SJCRH30 (cell line): Measurements from ENCODE around the gene DGKK. TPM values are rescaled to one million over a fixed set of nuclear protein-coding genes. Genes with fewer than 3 reads are reported as not detected.

Source experiments
- DNase-seq, 2 experiments: peaks; one replicate each; pipeline ENCODE4 v3.0.0-alpha.2; 2015 to 2020
- H3K27ac ChIP-seq: fragments of 250-450 bp; sonication (Bioruptor Pico); 2 replicates; pipeline ENCODE4 v1.5.1; 2020; ENCODE audit warnings: mild to moderate bottlenecking, moderate library complexity
- H3K27me3 ChIP-seq: fragments of 250-450 bp; sonication (Bioruptor Pico); 2 replicates; pipeline ENCODE4 v1.5.1; 2020; ENCODE audit warnings: mild to moderate bottlenecking, moderate library complexity
- H3K36me3 ChIP-seq: fragments of 250-450 bp; sonication (Bioruptor Pico); 2 replicates; pipeline ENCODE4 v1.5.1; 2020; ENCODE audit warnings: mild to moderate bottlenecking, moderate library complexity
- H3K4me1 ChIP-seq: fragments of 250-450 bp; sonication (Bioruptor Pico); 2 replicates; pipeline ENCODE4 v1.5.1; 2020; ENCODE audit warnings: mild to moderate bottlenecking, moderate library complexity
- H3K4me3 ChIP-seq: fragments of 250-450 bp; sonication (Bioruptor Pico); 2 replicates; pipeline ENCODE4 v1.5.1; 2020; ENCODE audit warnings: mild to moderate bottlenecking, moderate library complexity
- H3K9me3 ChIP-seq: fragments of 250-450 bp; sonication (Bioruptor Pico); replicated peaks from 2 replicates; pipeline ENCODE4 v1.5.1; 2020; ENCODE audit warnings: mild to moderate bottlenecking, moderate library complexity
- total RNA-seq: library from RNA; depleted of rRNA; stranded (reverse); fragments of >200 nt; shearing (Covaris generic); gene quantifications from 2 replicates; pipeline ENCODE4 v1.2.3, GENCODE V29; 2014

DGKK gene
- total RNA-seq, 1 experiment from 2014 or later = not detected

DNA sequence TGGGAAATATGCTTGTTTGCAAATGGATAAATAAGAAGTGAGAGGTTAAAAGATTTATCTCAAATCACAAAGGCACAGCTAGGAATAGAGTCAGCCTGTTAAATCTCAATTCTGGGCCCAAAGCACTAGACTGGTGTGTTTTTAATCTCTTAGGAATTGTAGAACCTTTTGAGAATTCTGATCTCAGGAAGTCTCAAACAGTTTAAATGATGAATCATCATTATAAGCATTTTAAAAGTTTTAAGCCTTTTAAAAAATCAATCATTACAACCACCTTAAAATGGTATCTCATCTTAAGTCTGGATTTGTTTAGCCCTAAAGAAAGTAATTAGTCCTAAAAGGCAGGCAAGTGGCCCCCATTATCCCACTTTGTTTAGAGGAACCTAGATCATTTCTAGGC is 17.8 kb downstream of the DGKK start:
- DNase-seq = no peak
- Histone ChIP-seq H3K4me1 (no peaks in the 10 kb centered on the region), H3K27ac (no peak overlapping the region), H3K36me3 (no peaks in the 10 kb centered on the region), H3K9me3 (no peaks in the 10 kb centered on the region), H3K27me3 (no peaks in the 10 kb centered on the region), H3K4me3 (no peak overlapping the region)

GRCh38 chrX:50450324-50450723 is 20.3 kb downstream of the DGKK start:
- no peak overlapping the region for H3K27ac ChIP-seq
- no peak for DNase-seq
- H3K27me3 ChIP-seq = no peaks in the 10 kb centered on the region
- no peaks in the 10 kb centered on the region for H3K36me3 ChIP-seq
- no peaks in the 10 kb centered on the region for H3K4me1 ChIP-seq
- H3K4me3 ChIP-seq = no peak overlapping the region
- H3K9me3 ChIP-seq = no peaks in the 10 kb centered on the region

- no peaks in the 10 kb centered on the region for H3K36me3 ChIP-seq
- no peak overlapping the region for H3K4me3 ChIP-seq
- DNase-seq = peak in 1 of 2 experiments; percentile 30
- no peak overlapping the region for H3K27ac ChIP-seq
- no peaks in the 10 kb centered on the region for H3K27me3 ChIP-seq
- no peaks in the 10 kb centered on the region for H3K9me3 ChIP-seq
- no peaks in the 10 kb centered on the region for H3K4me1 ChIP-seq
Measured at GRCh38 chrX:50448565-50448964, 22.1 kb downstream of the DGKK start.

- no peaks in the 10 kb centered on the region for H3K27me3 ChIP-seq
- no peak for DNase-seq
- no peaks in the 10 kb centered on the region for H3K9me3 ChIP-seq
- H3K36me3 ChIP-seq = no peaks in the 10 kb centered on the region
- no peak overlapping the region for H3K27ac ChIP-seq
- no peaks in the 10 kb centered on the region for H3K4me1 ChIP-seq
- H3K4me3 ChIP-seq = no peak overlapping the region
Measured at GRCh38 chrX:50447535-50447934, 23.1 kb downstream of the DGKK start.

DNA sequence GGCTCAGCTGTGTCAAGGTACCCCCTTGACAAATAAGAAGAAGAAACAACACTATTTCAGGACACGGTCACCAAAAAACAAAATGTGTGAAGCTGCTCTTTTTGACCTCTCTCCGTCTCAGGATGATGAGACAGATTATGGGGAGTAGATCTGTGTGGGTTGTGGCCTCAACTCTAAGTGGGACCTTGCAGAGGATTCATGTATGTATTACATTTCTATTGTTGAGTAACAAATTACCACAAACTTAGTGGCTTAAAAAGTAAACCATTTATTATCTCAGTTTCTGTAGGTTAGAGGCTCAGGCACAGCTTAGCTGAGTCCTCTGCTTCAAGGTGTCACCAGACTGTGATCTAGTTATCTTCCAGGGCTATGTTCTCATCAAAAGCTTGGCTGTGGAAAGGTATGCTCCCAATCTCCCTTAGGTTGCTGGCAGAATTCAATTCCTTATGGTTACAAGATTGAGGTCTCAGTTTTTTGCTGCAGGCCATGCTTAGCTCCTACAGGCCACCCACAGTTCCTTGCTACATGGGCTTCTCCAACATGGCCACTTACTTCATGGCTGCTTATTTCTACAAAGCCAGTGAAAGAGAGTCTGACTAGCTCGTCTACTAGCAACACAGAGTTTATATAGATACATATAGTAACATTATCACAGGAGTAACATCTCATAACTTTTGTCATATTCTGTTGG is 28.1 kb downstream of the DGKK start:
- Histone ChIP-seq H3K9me3 (no peaks in the 10 kb centered on the region), H3K4me3 (no peak overlapping the region), H3K36me3 (no peaks in the 10 kb centered on the region), H3K27me3 (no peaks in the 10 kb centered on the region), H3K4me1 (no peaks in the 10 kb centered on the region), H3K27ac (no peak overlapping the region)
- no peak for DNase-seq

DNA sequence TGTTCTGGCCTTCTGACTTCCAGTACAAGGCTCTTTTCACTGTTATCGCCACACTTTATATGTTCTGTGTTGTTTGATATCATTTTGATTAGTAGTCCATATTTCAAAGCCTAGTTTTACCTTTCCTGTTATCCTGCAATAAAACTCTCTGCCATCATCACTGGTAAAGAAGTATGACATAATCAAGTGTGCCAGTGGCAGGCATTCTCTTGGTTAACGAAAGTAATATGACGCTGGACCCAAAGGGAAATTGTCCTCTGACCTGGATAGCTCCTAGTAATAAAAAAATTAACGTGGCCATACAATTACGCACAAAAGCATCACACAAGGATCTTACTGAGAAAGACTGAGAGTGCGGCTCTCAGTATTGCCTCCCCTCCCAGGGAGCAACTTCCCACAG is 33.8 kb downstream of the DGKK start:
- Histone ChIP-seq H3K36me3 (no peaks in the 10 kb centered on the region), H3K9me3 (no peaks in the 10 kb centered on the region), H3K4me3 (no peak overlapping the region), H3K27ac (no peak overlapping the region), H3K4me1 (no peaks in the 10 kb centered on the region), H3K27me3 (no peaks in the 10 kb centered on the region)
- no peak for DNase-seq

- Histone ChIP-seq H3K9me3 (no peaks in the 10 kb centered on the region), H3K27me3 (no peaks in the 10 kb centered on the region), H3K4me1 (no peaks in the 10 kb centered on the region), H3K4me3 (no peak overlapping the region), H3K36me3 (no peaks in the 10 kb centered on the region), H3K27ac (no peak overlapping the region)
- DNase-seq = no peak
Measured at GRCh38 chrX:50432829-50433289, 37.8 kb downstream of the DGKK start.

GRCh38 chrX:50431623-50432022 is 39.0 kb downstream of the DGKK start:
- H3K4me1 ChIP-seq = no peaks in the 10 kb centered on the region
- H3K4me3 ChIP-seq = no peak overlapping the region
- no peak for DNase-seq

DNA sequence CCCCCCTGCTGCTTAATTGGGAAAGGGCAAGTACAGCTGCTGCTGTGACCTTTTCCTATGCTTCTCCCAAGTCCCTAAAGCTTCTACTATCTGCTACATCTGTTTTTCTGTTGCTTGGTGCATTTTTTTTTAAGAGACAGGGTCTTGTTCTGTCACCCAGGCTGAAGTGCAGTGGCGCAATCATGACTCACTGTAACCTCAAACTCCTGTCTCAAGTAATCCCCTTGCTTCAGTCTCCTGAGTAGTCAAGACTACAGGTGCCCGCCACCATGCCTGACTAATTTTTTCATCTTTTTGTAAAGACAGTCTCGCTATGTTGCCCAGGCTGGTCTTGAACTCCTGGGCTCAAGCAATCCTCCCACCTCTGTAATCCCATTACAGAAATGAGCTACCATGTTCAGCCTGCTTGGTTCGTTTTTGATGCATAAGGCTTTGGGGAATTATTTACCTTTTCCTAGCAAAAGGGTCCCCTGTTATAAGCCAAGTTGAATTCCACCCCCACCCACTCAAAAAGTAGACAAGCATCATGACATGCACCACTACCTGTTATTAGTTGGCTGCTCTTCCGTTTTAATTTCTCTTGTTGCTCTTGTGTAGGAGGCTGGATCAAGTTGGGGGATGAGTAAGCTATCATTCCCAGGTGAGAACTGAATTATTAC is 39.6 kb downstream of the DGKK start:
- Histone ChIP-seq H3K27me3 (no peaks in the 10 kb centered on the region), H3K9me3 (no peaks in the 10 kb centered on the region), H3K27ac (no peak overlapping the region), H3K4me3 (no peak overlapping the region), H3K36me3 (no peaks in the 10 kb centered on the region), H3K4me1 (no peaks in the 10 kb centered on the region)
- DNase-seq = peak in 1 of 2 experiments; percentile 0

More at GRCh38 chrX:50431623-50432022, 39.0 kb downstream of the DGKK start:
- Histone ChIP-seq H3K9me3 (no peaks in the 10 kb centered on the region), H3K27ac (no peak overlapping the region), H3K27me3 (no peaks in the 10 kb centered on the region), H3K36me3 (no peaks in the 10 kb centered on the region)

- Histone ChIP-seq H3K4me1 (no peaks in the 10 kb centered on the region), H3K27ac (no peak overlapping the region), H3K4me3 (no peak overlapping the region), H3K27me3 (no peaks in the 10 kb centered on the region), H3K9me3 (no peaks in the 10 kb centered on the region), H3K36me3 (no peaks in the 10 kb centered on the region)
- no peak for DNase-seq
Measured at GRCh38 chrX:50428174-50428573, 42.5 kb downstream of the DGKK start.

DNA sequence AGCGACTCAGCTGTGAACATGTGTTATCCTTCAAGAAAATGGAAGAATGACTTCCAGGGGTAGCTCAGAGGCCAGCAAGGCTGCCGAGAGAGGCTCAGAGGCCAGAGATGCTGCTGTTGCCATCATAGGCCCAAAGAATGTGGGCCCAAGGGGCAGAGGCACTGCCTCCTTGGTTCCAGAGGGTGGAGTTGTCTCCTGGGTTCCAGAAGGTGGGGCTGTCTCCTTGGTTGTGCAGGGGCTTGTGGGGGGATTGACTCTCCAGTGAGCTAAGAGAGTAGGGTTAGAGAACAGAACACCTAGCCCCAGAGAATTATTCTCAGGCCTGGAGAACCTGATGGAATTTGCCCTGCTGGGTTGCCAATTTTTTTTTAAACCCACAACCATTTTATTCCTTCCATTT is 62.6 kb downstream of the DGKK start:
- Histone ChIP-seq H3K9me3 (no peaks in the 10 kb centered on the region), H3K4me1 (no peaks in the 10 kb centered on the region), H3K4me3 (no peak overlapping the region), H3K27me3 (no peaks in the 10 kb centered on the region), H3K36me3 (no peaks in the 10 kb centered on the region), H3K27ac (no peak overlapping the region)
- DNase-seq = no peak

- Histone ChIP-seq H3K4me3 (no peak overlapping the region), H3K36me3 (no peaks in the 10 kb centered on the region), H3K9me3 (no peaks in the 10 kb centered on the region), H3K4me1 (no peaks in the 10 kb centered on the region), H3K27me3 (no peaks in the 10 kb centered on the region), H3K27ac (no peak overlapping the region)
- DNase-seq = no peak
Measured at GRCh38 chrX:50403903-50404302, 66.7 kb downstream of the DGKK start.

- Histone ChIP-seq H3K4me1 (no peaks in the 10 kb centered on the region), H3K27ac (no peak overlapping the region), H3K9me3 (no peaks in the 10 kb centered on the region), H3K36me3 (no peaks in the 10 kb centered on the region), H3K4me3 (no peak overlapping the region), H3K27me3 (no peaks in the 10 kb centered on the region)
- no peak for DNase-seq
Measured at GRCh38 chrX:50402886-50403285, 67.7 kb downstream of the DGKK start.

DNA sequence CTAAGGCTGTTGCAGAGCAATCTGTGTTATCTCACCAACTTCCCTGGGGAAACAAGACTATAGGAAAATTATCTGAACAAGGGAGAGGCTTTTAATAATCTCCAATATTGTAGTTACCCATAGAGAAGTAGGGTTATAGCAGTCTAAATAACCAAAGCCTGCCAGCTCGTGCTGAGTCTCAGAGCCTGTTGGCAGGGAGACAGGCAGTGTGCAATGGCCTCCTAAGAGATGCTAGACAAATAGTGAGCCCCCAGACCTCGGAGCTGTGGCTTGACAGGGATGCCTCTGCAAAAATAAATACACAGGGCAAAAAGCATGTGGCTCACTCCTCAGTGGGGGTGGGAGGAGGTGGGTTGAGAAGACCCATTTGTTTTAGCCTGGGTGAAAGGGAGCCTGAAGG is 76.7 kb downstream of the DGKK start:
- Histone ChIP-seq H3K27ac (no peak overlapping the region), H3K4me1 (no peaks in the 10 kb centered on the region), H3K9me3 (no peaks in the 10 kb centered on the region), H3K36me3 (no peaks in the 10 kb centered on the region), H3K4me3 (no peak overlapping the region), H3K27me3 (no peaks in the 10 kb centered on the region)
- DNase-seq = no peak

DNA sequence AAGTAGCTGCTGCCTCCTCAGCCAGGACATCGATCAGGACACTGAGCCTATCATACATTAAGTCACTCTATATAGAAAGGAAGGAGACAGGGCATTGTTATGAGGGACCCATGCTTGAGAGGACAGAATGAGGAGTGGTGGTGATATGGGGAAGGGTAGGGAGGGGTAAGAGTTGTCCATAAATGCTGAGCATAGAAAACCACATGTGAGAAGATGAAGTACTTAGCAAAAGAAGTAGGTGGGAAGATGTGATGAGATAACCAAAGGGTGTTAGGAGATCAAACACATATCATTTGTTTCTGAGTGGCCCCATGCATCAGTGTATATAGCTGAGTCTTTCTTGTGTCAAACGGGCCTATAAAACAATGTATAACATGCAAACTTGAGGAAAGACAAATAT is 84.1 kb downstream of the DGKK start:
- H3K27me3 ChIP-seq = no peaks in the 10 kb centered on the region
- H3K36me3 ChIP-seq = no peaks in the 10 kb centered on the region
- H3K9me3 ChIP-seq = no peaks in the 10 kb centered on the region
- H3K4me3 ChIP-seq = no peak overlapping the region
- H3K27ac ChIP-seq = no peak overlapping the region
- H3K4me1 ChIP-seq = no peaks in the 10 kb centered on the region
- no peak for DNase-seq
